ENCODE data around the gene ZFR.
"Not testable (repeated sequence)": the region's sequence is repeated elsewhere in the genome, so short reads cannot be mapped to it uniquely, and the experiment has no call there.

ZFR gene

GRCh38 chr5:32449262-32449661 is 4.7 kb upstream of the ZFR start:
- no peak for DNase-seq

DNA sequence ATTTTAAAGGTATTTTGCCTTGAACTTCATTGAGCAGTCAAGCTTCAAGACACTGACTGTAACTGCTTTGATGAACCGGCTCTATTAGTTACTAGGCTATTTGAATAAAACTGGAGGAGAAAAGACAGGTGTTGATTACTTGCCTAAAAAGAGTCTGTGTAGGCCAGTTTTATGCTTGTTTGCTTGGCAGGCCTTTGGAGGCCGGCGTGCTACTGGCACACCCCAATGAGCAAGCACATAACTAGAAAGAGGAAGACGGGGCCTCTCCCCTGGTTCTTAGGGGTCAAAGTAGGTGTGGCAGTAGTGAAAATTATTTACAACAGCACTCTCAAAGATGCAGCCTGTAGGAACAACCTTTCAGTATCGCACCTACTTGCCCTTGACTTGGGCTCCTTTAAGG is 2.1 kb upstream of the ZFR start:
- DNase-seq, result no peak

GRCh38 chr5:32445831-32446614 is 1.5 kb upstream of the ZFR start:
- no peak for DNase-seq

DNA sequence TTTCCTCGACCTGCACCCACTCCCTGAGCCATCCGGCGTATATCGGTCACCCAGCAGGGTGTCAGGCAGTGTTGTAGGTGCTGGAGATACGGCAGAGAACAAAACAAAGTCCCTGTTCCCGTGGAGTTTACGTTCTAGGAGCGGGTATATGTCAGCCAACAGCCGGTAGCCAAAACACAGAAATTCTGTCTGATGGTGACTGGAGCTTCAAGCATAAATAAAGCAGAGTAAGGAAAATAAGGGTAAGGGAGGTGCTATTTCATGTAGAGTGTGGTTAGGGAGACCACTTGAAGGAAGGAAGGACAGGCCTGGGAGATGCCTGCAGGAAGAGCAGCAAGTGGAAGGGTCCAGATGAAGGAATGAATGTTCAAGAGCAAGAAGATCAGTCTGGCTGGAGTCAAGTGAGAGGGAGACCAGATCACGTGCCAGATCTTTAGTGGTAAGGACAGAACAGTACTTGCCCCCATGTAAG is 783 bp upstream of the ZFR start:
- no peak for DNase-seq

GRCh38 chr5:32443541-32444430 is 754 bp downstream of the ZFR start:
- DNase-seq, result peak; percentile 40 to 48

GRCh38 chr5:32443145-32443540 is 1.4 kb downstream of the ZFR start:
- no peak for DNase-seq

DNA sequence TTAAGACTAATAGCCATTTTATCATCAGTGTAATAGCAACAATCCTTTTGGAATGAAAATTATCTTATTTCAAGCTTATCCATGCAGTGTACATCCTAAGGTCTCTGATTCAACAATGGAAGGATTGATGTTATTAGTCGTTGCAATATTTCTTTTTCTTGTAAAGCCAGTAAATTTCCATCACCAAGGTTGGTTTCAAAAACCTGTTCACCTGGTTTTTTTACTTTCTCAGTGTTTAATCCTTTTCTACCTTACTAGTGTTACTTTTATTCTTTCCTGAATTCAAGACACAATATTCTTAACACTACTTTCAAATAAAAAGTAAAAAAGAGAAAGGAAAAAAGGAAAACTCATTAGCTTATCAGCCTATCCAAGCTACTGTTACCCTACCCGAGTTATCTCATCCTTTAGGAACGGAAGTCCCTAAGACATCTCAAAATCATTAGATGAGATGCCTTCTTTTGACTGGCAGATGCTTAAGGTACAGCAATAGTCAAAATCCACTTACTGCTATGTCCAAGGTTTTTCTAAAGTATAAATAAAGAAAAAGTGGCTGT is 5.4 kb downstream of the ZFR start:
- no peak for DNase-seq

DNA sequence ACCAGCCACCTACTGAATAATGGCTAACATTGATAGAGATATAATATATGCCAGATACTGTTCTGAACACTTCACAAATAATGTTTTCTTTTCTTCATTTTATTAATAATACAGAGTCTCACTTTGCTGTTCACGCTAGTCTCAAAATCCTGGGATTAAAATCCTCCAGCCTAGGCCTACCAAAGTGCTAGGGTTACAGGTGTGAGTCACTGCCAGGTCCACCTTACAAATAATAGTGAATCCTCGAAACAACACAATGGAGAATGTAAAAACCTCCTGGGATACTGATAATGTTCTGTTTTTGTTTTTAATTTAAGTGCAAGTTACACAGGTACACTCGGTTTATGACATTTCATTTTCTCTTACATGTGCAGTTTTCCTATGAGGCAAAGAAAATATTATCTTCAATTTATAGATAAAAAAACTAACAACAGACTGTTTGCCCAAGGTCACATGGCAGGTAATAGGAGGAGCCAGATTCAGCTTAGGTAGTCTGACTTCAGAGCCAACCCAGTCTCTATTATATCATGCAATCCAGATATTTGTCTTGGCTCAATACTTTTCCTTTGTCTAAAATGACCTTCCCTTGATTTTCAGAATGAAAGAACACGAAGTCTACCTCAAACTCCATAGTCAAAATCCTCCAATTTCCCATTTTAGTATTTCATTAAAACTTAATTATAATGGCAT is 7.8 kb downstream of the ZFR start:
- no peak for DNase-seq

DNA sequence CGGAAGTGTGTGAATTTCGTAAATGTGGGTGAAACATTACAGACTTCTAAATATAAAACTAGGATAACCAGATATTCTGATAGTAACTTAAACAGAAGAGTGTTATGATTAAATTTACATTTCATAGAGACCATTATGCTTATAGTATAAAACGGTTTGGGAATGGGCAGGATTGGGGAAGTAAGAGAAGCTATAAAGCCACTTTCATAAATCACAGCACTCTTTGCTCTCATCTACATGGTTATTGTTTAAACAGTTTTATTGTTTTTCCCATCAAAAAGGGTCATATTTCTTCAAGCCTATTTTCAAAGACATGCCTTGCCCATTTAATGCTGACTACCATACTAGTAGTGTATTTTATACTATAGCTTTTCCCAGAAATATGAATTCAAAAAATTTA is 9.2 kb downstream of the ZFR start:
- DNase-seq, result no peak

- no peak for DNase-seq
These were observed 10.3 kb downstream of the ZFR start for GRCh38 chr5:32434221-32434620.

- no peak for DNase-seq
These were observed 11.9 kb downstream of the ZFR start for GRCh38 chr5:32432633-32433032.

GRCh38 chr5:32430825-32431224 is 13.7 kb downstream of the ZFR start:
- DNase-seq, result not testable (repeated sequence)

GRCh38 chr5:32428426-32428825 is 16.1 kb downstream of the ZFR start:
- no peak for DNase-seq

GRCh38 chr5:32426440-32427151 is 17.9 kb downstream of the ZFR start:
- no peak for DNase-seq

GRCh38 chr5:32422697-32423096 is 21.8 kb downstream of the ZFR start:
- DNase-seq, result no peak

DNA sequence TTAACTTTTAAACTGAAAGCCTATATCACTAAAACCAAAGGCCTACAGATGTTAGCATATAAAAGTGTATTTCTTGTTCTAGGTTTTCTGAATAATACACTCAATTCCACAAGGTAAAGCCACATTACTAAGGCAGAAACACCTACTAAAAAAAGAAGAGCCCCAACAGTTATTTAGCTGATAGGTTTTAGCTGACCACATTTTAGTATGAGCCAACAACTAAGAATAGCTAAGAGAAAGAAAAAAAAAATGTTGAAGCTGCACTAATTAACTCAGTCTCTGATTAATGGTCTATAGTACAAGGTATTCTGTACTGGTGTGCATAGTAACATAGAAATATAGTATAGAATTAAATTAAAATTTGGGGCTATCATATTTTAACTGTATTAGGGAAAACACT is 23.5 kb downstream of the ZFR start:
- no peak for DNase-seq

DNA sequence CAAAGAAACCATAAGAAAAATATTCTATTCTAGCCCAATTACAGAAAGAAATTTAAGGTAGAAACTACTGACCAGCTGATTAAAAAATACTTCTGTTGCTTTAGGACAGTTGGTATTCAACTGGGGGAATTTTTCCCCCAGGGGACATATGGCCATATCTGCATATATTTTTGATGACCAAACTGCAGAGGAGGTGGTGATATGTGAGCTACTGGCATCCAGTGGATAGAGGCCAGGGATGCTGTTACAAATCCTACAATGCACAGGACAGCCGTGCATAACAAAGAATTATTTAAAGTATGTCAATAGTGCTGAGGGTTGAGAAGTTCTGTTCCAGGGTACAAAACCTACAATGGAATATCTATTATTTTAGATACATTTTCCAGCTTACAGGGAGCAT is 24.0 kb downstream of the ZFR start:
- DNase-seq, result no peak

DNA sequence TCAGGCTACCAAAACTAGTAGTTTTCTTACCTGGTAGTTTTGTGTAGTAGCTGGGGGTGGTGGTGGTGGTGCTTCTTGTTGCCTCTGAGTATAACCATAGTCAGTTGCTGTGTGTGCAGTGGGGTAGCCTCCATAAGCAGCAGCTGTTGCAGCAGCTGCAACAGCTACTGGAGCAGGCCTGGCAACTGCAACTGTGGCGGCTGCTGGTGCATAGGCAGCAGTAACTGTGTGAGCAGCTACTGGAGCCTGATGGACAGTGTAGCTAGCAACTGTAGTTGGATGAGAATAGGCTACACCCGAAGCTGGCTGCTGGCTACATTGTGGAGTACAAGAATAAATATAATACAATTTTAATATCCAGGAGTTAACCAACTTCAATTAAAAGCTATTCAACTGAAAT is 24.7 kb downstream of the ZFR start:
- DNase-seq, result no peak

DNA sequence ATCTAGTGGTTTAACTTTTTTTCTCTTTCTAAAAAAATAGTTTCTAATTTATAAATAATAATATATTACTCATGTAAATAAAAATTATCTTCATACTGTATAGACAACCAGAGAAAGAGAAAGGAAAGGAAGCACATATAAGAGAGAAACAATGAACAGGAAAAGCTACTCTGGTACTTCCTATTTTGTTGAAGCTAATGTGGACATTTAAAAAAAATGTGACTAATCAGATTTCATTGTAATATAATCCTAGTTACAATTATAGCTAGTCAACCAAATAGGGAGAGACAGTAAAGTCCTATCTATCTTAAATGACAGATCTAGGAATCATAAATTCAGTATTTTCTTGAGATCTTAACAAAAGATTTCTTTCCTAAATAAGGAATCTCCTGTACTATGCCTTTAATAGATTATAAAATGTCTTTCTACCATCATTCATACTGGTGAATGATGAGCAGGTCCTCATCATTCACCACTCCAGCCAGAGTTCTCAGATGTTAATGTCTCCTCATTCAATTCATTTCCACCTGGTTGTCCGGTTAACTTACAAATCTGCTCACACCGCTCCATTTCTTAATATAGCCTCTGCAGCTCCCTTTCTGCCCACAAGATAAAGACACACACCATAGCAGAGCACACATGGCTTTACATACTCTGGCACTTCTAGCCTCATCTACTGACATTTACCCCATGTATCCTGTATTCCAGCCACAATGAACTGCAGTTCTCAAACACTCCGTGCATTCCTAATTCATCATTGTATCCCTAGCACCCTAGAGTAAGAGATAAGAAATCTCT is 30.9 kb downstream of the ZFR start:
- no peak for DNase-seq

DNA sequence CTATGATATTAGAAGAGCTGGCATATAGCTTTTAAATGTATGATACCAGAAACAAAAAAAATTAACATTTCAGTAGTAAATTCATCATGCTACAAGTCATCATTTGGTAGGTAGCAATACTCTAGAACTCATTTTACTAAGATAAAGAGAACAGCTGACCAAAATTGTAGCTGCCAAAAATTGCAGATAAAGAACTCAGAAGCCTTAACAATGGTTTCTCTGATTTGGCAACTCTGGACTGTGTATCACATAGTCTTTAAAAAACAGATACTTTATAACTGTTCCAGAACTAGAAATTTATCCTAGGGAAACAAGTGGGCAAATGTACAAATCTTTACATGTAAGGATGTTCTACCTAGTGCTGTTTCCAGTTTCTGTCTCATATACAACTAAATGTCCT is 33.9 kb downstream of the ZFR start:
- no peak for DNase-seq

DNA sequence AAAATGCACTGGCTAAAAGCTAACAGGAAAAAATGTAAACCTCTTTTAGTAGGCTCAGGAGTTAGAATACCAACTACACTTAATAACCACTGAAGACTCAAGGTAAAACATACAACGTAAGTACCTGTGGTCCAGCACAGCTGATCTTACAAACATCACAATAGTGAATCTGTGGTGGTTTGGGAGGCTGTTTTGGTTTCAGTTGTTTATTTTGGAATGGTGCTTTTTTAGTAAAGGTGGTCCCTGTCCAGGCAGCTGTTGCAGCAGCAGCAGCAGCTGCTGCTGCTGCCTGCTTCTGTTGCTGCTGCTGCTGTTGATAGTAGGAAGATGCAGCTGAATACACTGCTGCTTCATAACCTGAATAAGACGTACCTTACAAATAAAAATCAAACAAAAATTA is 37.9 kb downstream of the ZFR start:
- no peak for DNase-seq

DNA sequence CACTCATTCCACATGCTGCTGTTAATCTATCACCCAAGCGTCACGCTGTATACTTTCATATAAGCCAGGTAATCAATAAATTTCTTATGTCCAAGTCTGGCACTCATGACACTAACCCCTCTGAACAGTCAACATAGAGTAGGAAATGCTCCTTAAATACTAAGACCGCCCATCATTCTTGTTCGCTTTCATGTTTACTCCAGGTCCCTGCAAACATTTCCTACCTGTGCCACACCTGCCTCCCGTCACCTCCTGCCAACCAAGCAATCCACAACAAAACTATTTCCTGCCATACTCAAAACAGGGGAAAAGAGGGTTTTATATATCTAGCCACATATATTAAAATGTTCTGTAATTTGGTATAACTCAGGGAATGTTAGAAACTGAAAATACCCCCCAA is 39.0 kb downstream of the ZFR start:
- no peak for DNase-seq
